HepG2 (cell line): ENCODE data around the gene ZNF8. TPM values are rescaled to one million over a fixed set of nuclear protein-coding genes. Genes with fewer than 3 reads are reported as not detected.

Source experiments
- CTCF ChIP-seq: sonication (generic); formaldehyde crosslinking; IDR thresholded peaks from 2 replicates; pipeline ENCODE4 v1.5.0; 2020; ENCODE audit warnings: mild to moderate bottlenecking, missing genetic modification reagents, moderate library complexity
- DNMT1 ChIP-seq: sonication (generic); formaldehyde crosslinking; IDR thresholded peaks from 2 replicates; pipeline ENCODE4 v1.5.1; 2020; ENCODE audit warnings: mild to moderate bottlenecking, missing genetic modification reagents
- JUN ChIP-seq: sonication (generic); formaldehyde crosslinking; IDR thresholded peaks from 2 replicates; pipeline ENCODE4 v1.4.0; 2020; ENCODE audit warnings: mild to moderate bottlenecking, missing genetic modification reagents
- SAFB2 ChIP-seq: sonication (generic); formaldehyde crosslinking; IDR thresholded peaks from 2 replicates; pipeline ENCODE4 v1.5.1; 2020; ENCODE audit warnings: missing genetic modification reagents, low read depth, mild to moderate bottlenecking, borderline replicate concordance
- SIX4 ChIP-seq: sonication (generic); formaldehyde crosslinking; IDR thresholded peaks from 2 replicates; pipeline ENCODE4 v1.4.0; 2020; ENCODE audit warnings: missing genetic modification reagents
- ZNF136 ChIP-seq: sonication (generic); formaldehyde crosslinking; IDR thresholded peaks from 2 replicates; pipeline ENCODE4 v1.8.1; 2022; ENCODE audit warnings: low read depth, mild to moderate bottlenecking, moderate library complexity, missing genetic modification reagents
- ZNF234 ChIP-seq: sonication (generic); formaldehyde crosslinking; conservative IDR thresholded peaks from 2 replicates; pipeline ENCODE4 v1.5.1; 2020; ENCODE audit warnings: mild to moderate bottlenecking, missing genetic modification reagents
- ZNF329 ChIP-seq: sonication (generic); formaldehyde crosslinking; IDR thresholded peaks from 2 replicates; pipeline ENCODE4 v1.9.0; 2021; ENCODE audit warnings: low read depth, mild to moderate bottlenecking, missing genetic modification reagents
- ZNF850 ChIP-seq: sonication (generic); formaldehyde crosslinking; conservative IDR thresholded peaks from 2 replicates; pipeline ENCODE4 v1.9.0; 2021; ENCODE audit warnings: mild to moderate bottlenecking, missing genetic modification reagents
- microRNA-seq: library from miRNA; unstranded; fragments of <30 nt; microRNA quantifications from one replicate; pipeline ENCODE4, GENCODE V29; 2020
- polyA plus RNA-seq, 8 experiments: library from polyadenylated mRNA; depleted of rRNA in 3 of 8; stranded (reverse) in 7 of 8; unstranded in 1 of 8; fragments of >200 nt; fragmentation: Illumina TruSeq in 4 of 8; extraction: Trizol in 4 of 8; gene quantifications; 2 replicates each; pipeline versions ENCODE4 v1.2.1 to v1.2.3, GENCODE V29; 2011 to 2016; ENCODE audit warnings: low read depth in 4 of 8, missing spikeins in 1 of 8, mixed read lengths in 1 of 8; ENCODE audit not compliant: insufficient read depth in 1 of 8
- small RNA-seq, 3 experiments: library from RNA; depleted of rRNA; stranded (forward); fragments of <200 nt; gene quantifications; one replicate each; pipeline ENCODE3, GENCODE V24; 2012; ENCODE audit warnings: low read depth in 2 of 3, low replicate concordance in 1 of 3; ENCODE audit not compliant: insufficient read length in 3 of 3, insufficient read depth in 2 of 3
- total RNA-seq, 5 experiments: library from RNA; depleted of rRNA; stranded (reverse); fragments of >200 nt; fragmentation: Illumina TruSeq; extraction: Trizol; gene quantifications; 2 replicates each; pipeline ENCODE4 v1.2.3, GENCODE V29; 2016; ENCODE audit warnings: low read depth in 1 of 5
- TF ChIP-seq, protein P1 (sequence below): sonication (generic); formaldehyde crosslinking; IDR thresholded peaks from 2 replicates; pipeline ENCODE4 v1.5.1; 2020; ENCODE audit warnings: mild to moderate bottlenecking, missing genetic modification reagents, moderate library complexity
- TF ChIP-seq, protein P2 (sequence below), 2 experiments: fragments of 450-650 bp in 1 of 2; sonication (generic) in 1 of 2; formaldehyde crosslinking; IDR thresholded peaks; 2 replicates each; pipeline versions ENCODE4 v1.5.0 to v1.8.0; 2020 to 2022; ENCODE audit warnings: mild to moderate bottlenecking in 1 of 2, missing genetic modification reagents in 1 of 2

The ZNF8 gene
- total and polyA plus RNA-seq, 2 of the 13 experiments (the other 11 are each of a cell fraction or from before 2014, with no cell fraction given), result 3.1 to 3.3 TPM

GRCh38 chr19:58351990-58352755, 73.4 kb downstream of the ZNF8 start (continued):
- TF ChIP-seq, protein P1, sequence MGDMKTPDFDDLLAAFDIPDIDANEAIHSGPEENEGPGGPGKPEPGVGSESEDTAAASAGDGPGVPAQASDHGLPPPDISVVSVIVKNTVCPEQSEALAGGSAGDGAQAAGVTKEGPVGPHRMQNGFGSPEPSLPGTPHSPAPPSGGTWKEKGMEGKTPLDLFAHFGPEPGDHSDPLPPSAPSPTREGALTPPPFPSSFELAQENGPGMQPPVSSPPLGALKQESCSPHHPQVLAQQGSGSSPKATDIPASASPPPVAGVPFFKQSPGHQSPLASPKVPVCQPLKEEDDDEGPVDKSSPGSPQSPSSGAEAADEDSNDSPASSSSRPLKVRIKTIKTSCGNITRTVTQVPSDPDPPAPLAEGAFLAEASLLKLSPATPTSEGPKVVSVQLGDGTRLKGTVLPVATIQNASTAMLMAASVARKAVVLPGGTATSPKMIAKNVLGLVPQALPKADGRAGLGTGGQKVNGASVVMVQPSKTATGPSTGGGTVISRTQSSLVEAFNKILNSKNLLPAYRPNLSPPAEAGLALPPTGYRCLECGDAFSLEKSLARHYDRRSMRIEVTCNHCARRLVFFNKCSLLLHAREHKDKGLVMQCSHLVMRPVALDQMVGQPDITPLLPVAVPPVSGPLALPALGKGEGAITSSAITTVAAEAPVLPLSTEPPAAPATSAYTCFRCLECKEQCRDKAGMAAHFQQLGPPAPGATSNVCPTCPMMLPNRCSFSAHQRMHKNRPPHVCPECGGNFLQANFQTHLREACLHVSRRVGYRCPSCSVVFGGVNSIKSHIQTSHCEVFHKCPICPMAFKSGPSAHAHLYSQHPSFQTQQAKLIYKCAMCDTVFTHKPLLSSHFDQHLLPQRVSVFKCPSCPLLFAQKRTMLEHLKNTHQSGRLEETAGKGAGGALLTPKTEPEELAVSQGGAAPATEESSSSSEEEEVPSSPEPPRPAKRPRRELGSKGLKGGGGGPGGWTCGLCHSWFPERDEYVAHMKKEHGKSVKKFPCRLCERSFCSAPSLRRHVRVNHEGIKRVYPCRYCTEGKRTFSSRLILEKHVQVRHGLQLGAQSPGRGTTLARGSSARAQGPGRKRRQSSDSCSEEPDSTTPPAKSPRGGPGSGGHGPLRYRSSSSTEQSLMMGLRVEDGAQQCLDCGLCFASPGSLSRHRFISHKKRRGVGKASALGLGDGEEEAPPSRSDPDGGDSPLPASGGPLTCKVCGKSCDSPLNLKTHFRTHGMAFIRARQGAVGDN (CRISPR knock-in tag), result peak; percentile 9; the same call in 1 of the 2 replicates
- TF ChIP-seq, protein P2, sequence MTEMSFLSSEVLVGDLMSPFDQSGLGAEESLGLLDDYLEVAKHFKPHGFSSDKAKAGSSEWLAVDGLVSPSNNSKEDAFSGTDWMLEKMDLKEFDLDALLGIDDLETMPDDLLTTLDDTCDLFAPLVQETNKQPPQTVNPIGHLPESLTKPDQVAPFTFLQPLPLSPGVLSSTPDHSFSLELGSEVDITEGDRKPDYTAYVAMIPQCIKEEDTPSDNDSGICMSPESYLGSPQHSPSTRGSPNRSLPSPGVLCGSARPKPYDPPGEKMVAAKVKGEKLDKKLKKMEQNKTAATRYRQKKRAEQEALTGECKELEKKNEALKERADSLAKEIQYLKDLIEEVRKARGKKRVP (CRISPR knock-in tag; IDR thresholded peaks at IDR 0.05), result no peak
- TF ChIP-seq SAFB2 (CRISPR knock-in tag) (0 out of 2 replicates have a peak, but pooled peaks have one; percentile 43), JUN (CRISPR knock-in tag) (no peak), DNMT1 (0 out of 2 replicates have a peak, but pooled peaks have one; percentile 41), ZNF136 (no peak), ZNF234 (0 out of 2 replicates have a peak, but pooled peaks have one; percentile 30), ZNF329 (CRISPR knock-in tag) (peak; percentile 93), SIX4 (no peak), ZNF850 (CRISPR knock-in tag) (no peak), CTCF (CRISPR knock-in tag) (peak; percentile 32; the same call in 1 of the 2 replicates)

Small RNAs within 50 kb of the gene (microRNA-seq; reads per million reads assigned to microRNA genes)
- gene MIR6806, result not detected

Small RNAs within 50 kb of the gene (small RNA-seq; reads per million reads assigned to genes)
- 0 reads per million in 3 experiments for gene MIR6806

Other genes starting within 250 kb of the ZNF8 start
- not detected in 2 replicates for gene ZSCAN1, start 244.9 kb upstream of the ZNF8 start, total RNA-seq (2016; rRNA removed; fragmentation: Illumina TruSeq; extraction: Trizol)
- not detected in 2 replicates for gene ZSCAN1, start 244.9 kb upstream of the ZNF8 start, polyA plus RNA-seq (2011; rRNA removed)
- gene ZNF135, start 219.7 kb upstream of the ZNF8 start, total RNA-seq (2016; rRNA removed; fragmentation: Illumina TruSeq; extraction: Trizol), result not detected in 2 replicates
- not detected in 2 replicates for gene ZNF135, start 219.7 kb upstream of the ZNF8 start, polyA plus RNA-seq (2011; rRNA removed)
- gene ZSCAN18, start 180.7 kb upstream of the ZNF8 start, total RNA-seq (2016; rRNA removed; fragmentation: Illumina TruSeq; extraction: Trizol), result not detected in 2 replicates
- 0.10 TPM in 1 of 2 replicates, not detected in the other for gene ZSCAN18, start 180.7 kb upstream of the ZNF8 start, polyA plus RNA-seq (2011; rRNA removed)
- gene ZNF329, start 128.2 kb upstream of the ZNF8 start, total RNA-seq (2016; rRNA removed; fragmentation: Illumina TruSeq; extraction: Trizol), result 9.6 and 11.4 TPM in 2 replicates
- 3.8 and 4.6 TPM in 2 replicates for gene ZNF329, start 128.2 kb upstream of the ZNF8 start, polyA plus RNA-seq (2011; rRNA removed)
- gene ZNF274, start 95.9 kb upstream of the ZNF8 start, total RNA-seq (2016; rRNA removed; fragmentation: Illumina TruSeq; extraction: Trizol), result 17.0 and 23.0 TPM in 2 replicates
- gene ZNF274, start 95.9 kb upstream of the ZNF8 start, polyA plus RNA-seq (2011; rRNA removed), result 16.1 and 21.0 TPM in 2 replicates
- 15.6 and 17.0 TPM in 2 replicates for gene ZNF544, start 50.0 kb upstream of the ZNF8 start, total RNA-seq (2016; rRNA removed; fragmentation: Illumina TruSeq; extraction: Trizol)
- gene ZNF544, start 50.0 kb upstream of the ZNF8 start, polyA plus RNA-seq (2011; rRNA removed), result 13.1 and 14.7 TPM in 2 replicates
- 38.7 and 39.5 TPM in 2 replicates for gene ERVK3-1, start 26.4 kb downstream of the ZNF8 start, total RNA-seq (2016; rRNA removed; fragmentation: Illumina TruSeq; extraction: Trizol)
- gene ERVK3-1, start 26.4 kb downstream of the ZNF8 start, polyA plus RNA-seq (2011; rRNA removed), result 28.5 and 31.5 TPM in 2 replicates
- 2.5 and 3.1 TPM in 2 replicates for gene ZSCAN22, start 48.0 kb downstream of the ZNF8 start, total RNA-seq (2016; rRNA removed; fragmentation: Illumina TruSeq; extraction: Trizol)
- gene ZSCAN22, start 48.0 kb downstream of the ZNF8 start, polyA plus RNA-seq (2011; rRNA removed), result 3.5 and 3.6 TPM in 2 replicates
- 15.1 and 41.4 TPM in 2 replicates for gene A1BG, start 74.5 kb downstream of the ZNF8 start, total RNA-seq (2016; rRNA removed; fragmentation: Illumina TruSeq; extraction: Trizol)
- gene A1BG, start 74.5 kb downstream of the ZNF8 start, polyA plus RNA-seq (2011; rRNA removed), result 14.7 and 49.8 TPM in 2 replicates
- 1.1 and 1.9 TPM in 2 replicates for gene ZNF497, start 83.8 kb downstream of the ZNF8 start, total RNA-seq (2016; rRNA removed; fragmentation: Illumina TruSeq; extraction: Trizol)
- 1.5 and 1.8 TPM in 2 replicates for gene ZNF497, start 83.8 kb downstream of the ZNF8 start, polyA plus RNA-seq (2011; rRNA removed)
- 0.73 and 1.3 TPM in 2 replicates for gene ZNF837, start 102.1 kb downstream of the ZNF8 start, total RNA-seq (2016; rRNA removed; fragmentation: Illumina TruSeq; extraction: Trizol)
- gene ZNF837, start 102.1 kb downstream of the ZNF8 start, polyA plus RNA-seq (2011; rRNA removed), result 0.29 and 0.69 TPM in 2 replicates
- 1,544 and 1,715 TPM in 2 replicates for gene RPS5, start 108.3 kb downstream of the ZNF8 start, total RNA-seq (2016; rRNA removed; fragmentation: Illumina TruSeq; extraction: Trizol)
- gene RPS5, start 108.3 kb downstream of the ZNF8 start, polyA plus RNA-seq (2011; rRNA removed), result 4,145 and 4,408 TPM in 2 replicates
- gene RNF225, start 116.7 kb downstream of the ZNF8 start, total RNA-seq (2016; rRNA removed; fragmentation: Illumina TruSeq; extraction: Trizol), result not detected in 2 replicates
- gene RNF225, start 116.7 kb downstream of the ZNF8 start, polyA plus RNA-seq (2011; rRNA removed), result not detected in 2 replicates
- 6.8 and 7.0 TPM in 2 replicates for gene ZNF584, start 129.7 kb downstream of the ZNF8 start, total RNA-seq (2016; rRNA removed; fragmentation: Illumina TruSeq; extraction: Trizol)
- 2.4 and 3.3 TPM in 2 replicates for gene ZNF584, start 129.7 kb downstream of the ZNF8 start, polyA plus RNA-seq (2011; rRNA removed)
- not detected in 2 replicates for gene ZNF132, start 161.2 kb downstream of the ZNF8 start, total RNA-seq (2016; rRNA removed; fragmentation: Illumina TruSeq; extraction: Trizol)
- not detected in 2 replicates for gene ZNF132, start 161.2 kb downstream of the ZNF8 start, polyA plus RNA-seq (2011; rRNA removed)
- gene ZNF324B, start 172.7 kb downstream of the ZNF8 start, total RNA-seq (2016; rRNA removed; fragmentation: Illumina TruSeq; extraction: Trizol), result 2.5 and 3.0 TPM in 2 replicates
- gene ZNF324B, start 172.7 kb downstream of the ZNF8 start, polyA plus RNA-seq (2011; rRNA removed), result 0.53 and 0.98 TPM in 2 replicates
- gene ZNF324, start 188.1 kb downstream of the ZNF8 start, total RNA-seq (2016; rRNA removed; fragmentation: Illumina TruSeq; extraction: Trizol), result 4.0 and 4.7 TPM in 2 replicates
- gene ZNF324, start 188.1 kb downstream of the ZNF8 start, polyA plus RNA-seq (2011; rRNA removed), result 1.1 and 1.6 TPM in 2 replicates
- gene ZNF446, start 197.4 kb downstream of the ZNF8 start, total RNA-seq (2016; rRNA removed; fragmentation: Illumina TruSeq; extraction: Trizol), result 2.5 and 3.6 TPM in 2 replicates
- 3.0 and 3.8 TPM in 2 replicates for gene ZNF446, start 197.4 kb downstream of the ZNF8 start, polyA plus RNA-seq (2011; rRNA removed)
- 40.2 and 41.2 TPM in 2 replicates for gene SLC27A5, start 233.0 kb downstream of the ZNF8 start, total RNA-seq (2016; rRNA removed; fragmentation: Illumina TruSeq; extraction: Trizol)
- 30.3 and 36.5 TPM in 2 replicates for gene SLC27A5, start 233.0 kb downstream of the ZNF8 start, polyA plus RNA-seq (2011; rRNA removed)
- 2.0 and 3.7 TPM in 2 replicates for gene ZBTB45, start 240.9 kb downstream of the ZNF8 start, total RNA-seq (2016; rRNA removed; fragmentation: Illumina TruSeq; extraction: Trizol)
- 3.0 and 3.2 TPM in 2 replicates for gene ZBTB45, start 240.9 kb downstream of the ZNF8 start, polyA plus RNA-seq (2011; rRNA removed)